Activated T-helper 17 cell treated with anti-CD3 and anti-CD28 coated beads, Interleukin-2, amount 50 U/mL, for 72 hours (primary cell): ENCODE results near the gene TBC1D17. TPM values are rescaled to one million over a fixed set of nuclear protein-coding genes. Genes with fewer than 3 reads are reported as not detected.

ENCODE experiments used
- ATAC-seq: fragments of 150-1000 bp; cut with Tn5 transposase; replicated peaks from 2 replicates; pipeline ENCODE4 v1.10.0; 2021; ENCODE audit warnings: mild to moderate bottlenecking, moderate library complexity
- H3K27ac Mint-ChIP-seq: one replicate; pipeline ENCODE4 v1.8.0; 2022; ENCODE audit warnings: mixed read lengths
- H3K27me3 Mint-ChIP-seq: one replicate; pipeline ENCODE4 v1.8.0; 2022; ENCODE audit warnings: mixed read lengths
- H3K36me3 Mint-ChIP-seq: one replicate; pipeline ENCODE4 v1.8.0; 2022; ENCODE audit warnings: low read depth, mild to moderate bottlenecking, mixed read lengths
- H3K4me1 Mint-ChIP-seq: one replicate; pipeline ENCODE4 v1.8.0; 2022; ENCODE audit warnings: mixed read lengths
- H3K4me3 Mint-ChIP-seq: one replicate; pipeline ENCODE4 v1.8.0; 2022; ENCODE audit warnings: mild to moderate bottlenecking, mixed read lengths
- H3K9me3 Mint-ChIP-seq: one replicate; pipeline ENCODE4 v1.8.0; 2022; ENCODE audit warnings: mixed read lengths
- total RNA-seq, 2 donors: library from RNA; stranded (reverse); gene quantifications; one replicate each; pipeline ENCODE4 v1.2.3, GENCODE V29; 2022

TBC1D17 gene
- total RNA-seq, 2 donors from 2014 or later, result 21.4 to 57.4 TPM

- ATAC-seq, result no peak
- no peaks in the 10 kb centered on the region for H3K27me3 Mint-ChIP-seq
- no peak overlapping the region for H3K27ac Mint-ChIP-seq
- peaks cover 87% of the 10 kb centered on the region for H3K36me3 Mint-ChIP-seq
- no peak overlapping the region for H3K4me3 Mint-ChIP-seq
- H3K4me1 Mint-ChIP-seq, result peaks cover 18% of the 10 kb centered on the region
- H3K9me3 Mint-ChIP-seq, result no peaks in the 10 kb centered on the region
Observed at GRCh38 chr19:49862391-49863253, 14.9 kb upstream of the TBC1D17 start.

- Mint-ChIP-seq H3K4me3 (no peak overlapping the region), H3K27me3 (no peaks in the 10 kb centered on the region), H3K9me3 (no peaks in the 10 kb centered on the region), H3K36me3 (peaks cover 87% of the 10 kb centered on the region), H3K27ac (no peak overlapping the region), H3K4me1 (peaks cover 18% of the 10 kb centered on the region)
- ATAC-seq, result no peak
Observed at GRCh38 chr19:49863254-49863934, 14.1 kb upstream of the TBC1D17 start.

- ATAC-seq, result no peak
- Mint-ChIP-seq H3K4me3 (no peak overlapping the region), H3K27ac (no peak overlapping the region), H3K4me1 (peaks cover 18% of the 10 kb centered on the region), H3K36me3 (peaks cover 82% of the 10 kb centered on the region), H3K27me3 (no peaks in the 10 kb centered on the region), H3K9me3 (no peaks in the 10 kb centered on the region)
Observed at GRCh38 chr19:49863935-49864320, 13.6 kb upstream of the TBC1D17 start.

GRCh38 chr19:49864890-49865289 is 12.6 kb upstream of the TBC1D17 start:
- no peak overlapping the region for H3K4me3 Mint-ChIP-seq
- no peaks in the 10 kb centered on the region for H3K9me3 Mint-ChIP-seq
- H3K27me3 Mint-ChIP-seq, result no peaks in the 10 kb centered on the region
- peak overlapping the region; percentile 38 for H3K27ac Mint-ChIP-seq
- H3K36me3 Mint-ChIP-seq, result peaks cover 75% of the 10 kb centered on the region
- no peak for ATAC-seq
- peaks cover 18% of the 10 kb centered on the region for H3K4me1 Mint-ChIP-seq

- Mint-ChIP-seq H3K27ac (peak within 1 kb of the TSS; percentile 92), H3K36me3 (peaks cover 62% of the 10 kb centered on the region), H3K4me3 (no peak within 1 kb of the TSS), H3K9me3 (no peaks in the 10 kb centered on the region), H3K4me1 (peaks cover 28% of the 10 kb centered on the region), H3K27me3 (no peaks in the 10 kb centered on the region)
- ATAC-seq, result peak; percentile 56
Observed at GRCh38 chr19:49866933-49867782, 10.3 kb upstream of the TBC1D17 start, which contains the start of gene PNKP. TSS of gene PNKP (minus strand) at chr19:49867576. CDS start at chr19:49867204, 372 bp downstream.

- ATAC-seq, result peak; percentile 2
- H3K4me3 Mint-ChIP-seq, result no peak overlapping the region
- no peaks in the 10 kb centered on the region for H3K9me3 Mint-ChIP-seq
- H3K36me3 Mint-ChIP-seq, result peaks cover 63% of the 10 kb centered on the region
- H3K4me1 Mint-ChIP-seq, result peaks cover 23% of the 10 kb centered on the region
- H3K27ac Mint-ChIP-seq, result no peak overlapping the region
- H3K27me3 Mint-ChIP-seq, result no peaks in the 10 kb centered on the region
Observed at GRCh38 chr19:49869009-49869483, 8.5 kb upstream of the TBC1D17 start.

- peak; percentile 81 for ATAC-seq
- H3K36me3 Mint-ChIP-seq, result peaks cover 63% of the 10 kb centered on the region
- peaks cover 23% of the 10 kb centered on the region for H3K4me1 Mint-ChIP-seq
- H3K27ac Mint-ChIP-seq, result no peak overlapping the region
- H3K4me3 Mint-ChIP-seq, result no peak overlapping the region
- H3K9me3 Mint-ChIP-seq, result no peaks in the 10 kb centered on the region
- no peaks in the 10 kb centered on the region for H3K27me3 Mint-ChIP-seq
Observed at GRCh38 chr19:49869484-49870308, 7.8 kb upstream of the TBC1D17 start.

- Mint-ChIP-seq H3K4me1 (peaks cover 25% of the 10 kb centered on the region), H3K4me3 (no peak overlapping the region), H3K9me3 (no peaks in the 10 kb centered on the region), H3K36me3 (peaks cover 59% of the 10 kb centered on the region), H3K27me3 (no peaks in the 10 kb centered on the region), H3K27ac (no peak overlapping the region)
- ATAC-seq, result no peak
Observed at GRCh38 chr19:49870309-49870901, 7.1 kb upstream of the TBC1D17 start.

GRCh38 chr19:49871349-49871985 is 6.0 kb upstream of the TBC1D17 start:
- ATAC-seq, result no peak
- peaks cover 22% of the 10 kb centered on the region for H3K4me1 Mint-ChIP-seq
- H3K36me3 Mint-ChIP-seq, result peaks cover 48% of the 10 kb centered on the region
- no peaks in the 10 kb centered on the region for H3K27me3 Mint-ChIP-seq
- peak overlapping the region; percentile 60 for H3K4me3 Mint-ChIP-seq
- H3K27ac Mint-ChIP-seq, result peak overlapping the region; percentile 83
- H3K9me3 Mint-ChIP-seq, result no peaks in the 10 kb centered on the region

GRCh38 chr19:49872245-49873128 is 5.0 kb upstream of the TBC1D17 start:
- H3K4me1 Mint-ChIP-seq, result peaks cover 17% of the 10 kb centered on the region

GRCh38 chr19:49873129-49873521 is 4.4 kb upstream of the TBC1D17 start:
- no peak for ATAC-seq
- no peaks in the 10 kb centered on the region for H3K9me3 Mint-ChIP-seq
- no peaks in the 10 kb centered on the region for H3K27me3 Mint-ChIP-seq

More at GRCh38 chr19:49872245-49873128, 5.0 kb upstream of the TBC1D17 start:
- H3K4me3 Mint-ChIP-seq, result peak overlapping the region; percentile 60
- no peak for ATAC-seq
- no peaks in the 10 kb centered on the region for H3K9me3 Mint-ChIP-seq
- peaks cover 38% of the 10 kb centered on the region for H3K36me3 Mint-ChIP-seq
- H3K27me3 Mint-ChIP-seq, result no peaks in the 10 kb centered on the region
- H3K27ac Mint-ChIP-seq, result peak overlapping the region; percentile 83

GRCh38 chr19:49873834-49874233 is 3.7 kb upstream of the TBC1D17 start:
- H3K9me3 Mint-ChIP-seq, result no peaks in the 10 kb centered on the region
- peaks cover 17% of the 10 kb centered on the region for H3K4me1 Mint-ChIP-seq
- no peak for ATAC-seq
- H3K27ac Mint-ChIP-seq, result no peak overlapping the region
- H3K27me3 Mint-ChIP-seq, result no peaks in the 10 kb centered on the region
- peaks cover 41% of the 10 kb centered on the region for H3K36me3 Mint-ChIP-seq
- no peak overlapping the region for H3K4me3 Mint-ChIP-seq

More at GRCh38 chr19:49873129-49873521, 4.4 kb upstream of the TBC1D17 start:
- Mint-ChIP-seq H3K27ac (no peak overlapping the region), H3K4me1 (peaks cover 17% of the 10 kb centered on the region), H3K36me3 (peaks cover 36% of the 10 kb centered on the region), H3K4me3 (no peak overlapping the region)
